Measurements from ENCODE around the gene GATA2.

DNA sequence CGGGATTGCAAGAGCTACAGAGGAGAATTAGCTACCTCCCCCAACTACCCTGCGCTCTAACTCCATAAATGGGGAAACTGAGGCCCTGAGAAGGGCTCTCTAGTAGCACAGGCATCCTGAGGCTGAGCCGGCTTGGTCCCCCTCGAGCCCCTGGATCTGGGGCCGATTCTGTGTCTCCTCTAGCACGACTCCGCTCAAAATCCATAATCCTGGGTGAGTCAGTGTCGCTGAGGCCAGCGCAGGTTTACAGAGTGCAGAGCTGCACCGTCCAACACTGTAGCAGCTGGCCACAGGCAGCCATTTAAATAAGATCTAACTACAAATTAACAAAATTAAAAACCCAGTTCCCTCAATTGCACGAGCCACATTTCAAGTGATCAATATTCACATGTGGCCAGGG is 10.8 kb downstream of the GATA2 start:
- TF ChIP-seq CTCF (IDR thresholded peaks at IDR 0.05), result no peak
- no peak for TF ChIP-seq POLR2A (IDR thresholded peaks at IDR 0.05)
- no peak for TF ChIP-seq POLR2AphosphoS5 (IDR thresholded peaks at IDR 0.05)
